Measurements from ENCODE around the gene PRKAG1. TPM values are rescaled to one million over a fixed set of nuclear protein-coding genes. Genes with fewer than 3 reads are reported as not detected.

PRKAG1 gene
- total RNA-seq, 1 experiment from 2014 or later, result 41.6 TPM

GRCh38 chr12:48991247-48992050 lies 27.1 kb downstream of the PRKAG1 start:
- no peaks in the 10 kb centered on the region for H3K36me3 Mint-ChIP-seq
- no peaks in the 10 kb centered on the region for H3K9me3 Mint-ChIP-seq
- peaks cover 15% of the 10 kb centered on the region for H3K4me1 Mint-ChIP-seq
- ChIA-PET POLR2A (no interaction called here), CTCF (interaction anchor here (0.6 to 11.9 kb wide), 7 partner anchors 11 to 342 kb away, joined by 3 to 237 read pairs (median 4); partner anchors contain the start of gene WNT1)
- peaks cover 76% of the 10 kb centered on the region for H3K27me3 Mint-ChIP-seq (ENCODE audit: low read depth)
- ATAC-seq, result no peak
- DNase-seq (ENCODE audit: low spot score), result no peak
- H3K27ac Mint-ChIP-seq, result no peak overlapping the region
- H3K4me3 Mint-ChIP-seq, result no peak overlapping the region
- no peak for TF ChIP-seq MXD4 (CRISPR knock-in tag; IDR thresholded peaks at IDR 0.05; ENCODE audit: borderline replicate concordance)
- TF ChIP-seq PRRX2 (CRISPR knock-in tag; IDR thresholded peaks at IDR 0.05), result no peak
- TF ChIP-seq GRHL2 (CRISPR knock-in tag; IDR thresholded peaks at IDR 0.05; ENCODE audit: insufficient replicate concordance, severe bottlenecking), result no peak
- TF ChIP-seq, protein P1, sequence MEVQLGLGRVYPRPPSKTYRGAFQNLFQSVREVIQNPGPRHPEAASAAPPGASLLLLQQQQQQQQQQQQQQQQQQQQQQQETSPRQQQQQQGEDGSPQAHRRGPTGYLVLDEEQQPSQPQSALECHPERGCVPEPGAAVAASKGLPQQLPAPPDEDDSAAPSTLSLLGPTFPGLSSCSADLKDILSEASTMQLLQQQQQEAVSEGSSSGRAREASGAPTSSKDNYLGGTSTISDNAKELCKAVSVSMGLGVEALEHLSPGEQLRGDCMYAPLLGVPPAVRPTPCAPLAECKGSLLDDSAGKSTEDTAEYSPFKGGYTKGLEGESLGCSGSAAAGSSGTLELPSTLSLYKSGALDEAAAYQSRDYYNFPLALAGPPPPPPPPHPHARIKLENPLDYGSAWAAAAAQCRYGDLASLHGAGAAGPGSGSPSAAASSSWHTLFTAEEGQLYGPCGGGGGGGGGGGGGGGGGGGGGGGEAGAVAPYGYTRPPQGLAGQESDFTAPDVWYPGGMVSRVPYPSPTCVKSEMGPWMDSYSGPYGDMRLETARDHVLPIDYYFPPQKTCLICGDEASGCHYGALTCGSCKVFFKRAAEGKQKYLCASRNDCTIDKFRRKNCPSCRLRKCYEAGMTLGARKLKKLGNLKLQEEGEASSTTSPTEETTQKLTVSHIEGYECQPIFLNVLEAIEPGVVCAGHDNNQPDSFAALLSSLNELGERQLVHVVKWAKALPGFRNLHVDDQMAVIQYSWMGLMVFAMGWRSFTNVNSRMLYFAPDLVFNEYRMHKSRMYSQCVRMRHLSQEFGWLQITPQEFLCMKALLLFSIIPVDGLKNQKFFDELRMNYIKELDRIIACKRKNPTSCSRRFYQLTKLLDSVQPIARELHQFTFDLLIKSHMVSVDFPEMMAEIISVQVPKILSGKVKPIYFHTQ (CRISPR knock-in tag; IDR thresholded peaks at IDR 0.05), result no peak
- TF ChIP-seq NR3C1 (CRISPR knock-in tag; conservative IDR thresholded peaks at IDR 0.05; ENCODE audit: low read depth), result no peak
- TF ChIP-seq ZNF416 (CRISPR knock-in tag; IDR thresholded peaks at IDR 0.05), result no peak
- no peak for TF ChIP-seq E2F4 (CRISPR knock-in tag; IDR thresholded peaks at IDR 0.05; ENCODE audit: borderline replicate concordance, low read depth)
- TF ChIP-seq ZNF121 (CRISPR knock-in tag; IDR thresholded peaks at IDR 0.05), result no peak
- TF ChIP-seq MYBL2 (CRISPR knock-in tag; IDR thresholded peaks at IDR 0.05), result no peak
- TF ChIP-seq ZNF232 (CRISPR knock-in tag; IDR thresholded peaks at IDR 0.05), result no peak
- TF ChIP-seq, protein P2, sequence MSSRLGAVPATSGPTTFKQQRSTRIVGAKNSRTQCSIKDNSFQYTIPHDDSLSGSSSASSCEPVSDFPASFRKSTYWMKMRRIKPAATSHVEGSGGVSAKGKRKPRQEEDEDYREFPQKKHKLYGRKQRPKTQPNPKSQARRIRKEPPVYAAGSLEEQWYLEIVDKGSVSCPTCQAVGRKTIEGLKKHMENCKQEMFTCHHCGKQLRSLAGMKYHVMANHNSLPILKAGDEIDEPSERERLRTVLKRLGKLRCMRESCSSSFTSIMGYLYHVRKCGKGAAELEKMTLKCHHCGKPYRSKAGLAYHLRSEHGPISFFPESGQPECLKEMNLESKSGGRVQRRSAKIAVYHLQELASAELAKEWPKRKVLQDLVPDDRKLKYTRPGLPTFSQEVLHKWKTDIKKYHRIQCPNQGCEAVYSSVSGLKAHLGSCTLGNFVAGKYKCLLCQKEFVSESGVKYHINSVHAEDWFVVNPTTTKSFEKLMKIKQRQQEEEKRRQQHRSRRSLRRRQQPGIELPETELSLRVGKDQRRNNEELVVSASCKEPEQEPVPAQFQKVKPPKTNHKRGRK (CRISPR knock-in tag; IDR thresholded peaks at IDR 0.05; ENCODE audit: borderline replicate concordance), result no peak
- no peak for TF ChIP-seq IRF2 (CRISPR knock-in tag; IDR thresholded peaks at IDR 0.05; ENCODE audit: borderline replicate concordance, low read depth)
- no peak for TF ChIP-seq CBFB (CRISPR knock-in tag; IDR thresholded peaks at IDR 0.05; ENCODE audit: low read depth)
- no peak for TF ChIP-seq CDX4 (CRISPR knock-in tag; IDR thresholded peaks at IDR 0.05; ENCODE audit: borderline replicate concordance)
- TF ChIP-seq ZBTB43 (CRISPR knock-in tag; IDR thresholded peaks at IDR 0.05), result no peak
- no peak for TF ChIP-seq ELF4 (CRISPR knock-in tag; IDR thresholded peaks at IDR 0.05; ENCODE audit: low read depth)
- no peak for TF ChIP-seq EMX1 (CRISPR knock-in tag; IDR thresholded peaks at IDR 0.05)
- TF ChIP-seq, protein P3, sequence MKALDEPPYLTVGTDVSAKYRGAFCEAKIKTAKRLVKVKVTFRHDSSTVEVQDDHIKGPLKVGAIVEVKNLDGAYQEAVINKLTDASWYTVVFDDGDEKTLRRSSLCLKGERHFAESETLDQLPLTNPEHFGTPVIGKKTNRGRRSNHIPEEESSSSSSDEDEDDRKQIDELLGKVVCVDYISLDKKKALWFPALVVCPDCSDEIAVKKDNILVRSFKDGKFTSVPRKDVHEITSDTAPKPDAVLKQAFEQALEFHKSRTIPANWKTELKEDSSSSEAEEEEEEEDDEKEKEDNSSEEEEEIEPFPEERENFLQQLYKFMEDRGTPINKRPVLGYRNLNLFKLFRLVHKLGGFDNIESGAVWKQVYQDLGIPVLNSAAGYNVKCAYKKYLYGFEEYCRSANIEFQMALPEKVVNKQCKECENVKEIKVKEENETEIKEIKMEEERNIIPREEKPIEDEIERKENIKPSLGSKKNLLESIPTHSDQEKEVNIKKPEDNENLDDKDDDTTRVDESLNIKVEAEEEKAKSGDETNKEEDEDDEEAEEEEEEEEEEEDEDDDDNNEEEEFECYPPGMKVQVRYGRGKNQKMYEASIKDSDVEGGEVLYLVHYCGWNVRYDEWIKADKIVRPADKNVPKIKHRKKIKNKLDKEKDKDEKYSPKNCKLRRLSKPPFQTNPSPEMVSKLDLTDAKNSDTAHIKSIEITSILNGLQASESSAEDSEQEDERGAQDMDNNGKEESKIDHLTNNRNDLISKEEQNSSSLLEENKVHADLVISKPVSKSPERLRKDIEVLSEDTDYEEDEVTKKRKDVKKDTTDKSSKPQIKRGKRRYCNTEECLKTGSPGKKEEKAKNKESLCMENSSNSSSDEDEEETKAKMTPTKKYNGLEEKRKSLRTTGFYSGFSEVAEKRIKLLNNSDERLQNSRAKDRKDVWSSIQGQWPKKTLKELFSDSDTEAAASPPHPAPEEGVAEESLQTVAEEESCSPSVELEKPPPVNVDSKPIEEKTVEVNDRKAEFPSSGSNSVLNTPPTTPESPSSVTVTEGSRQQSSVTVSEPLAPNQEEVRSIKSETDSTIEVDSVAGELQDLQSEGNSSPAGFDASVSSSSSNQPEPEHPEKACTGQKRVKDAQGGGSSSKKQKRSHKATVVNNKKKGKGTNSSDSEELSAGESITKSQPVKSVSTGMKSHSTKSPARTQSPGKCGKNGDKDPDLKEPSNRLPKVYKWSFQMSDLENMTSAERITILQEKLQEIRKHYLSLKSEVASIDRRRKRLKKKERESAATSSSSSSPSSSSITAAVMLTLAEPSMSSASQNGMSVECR (CRISPR knock-in tag; IDR thresholded peaks at IDR 0.05; ENCODE audit: borderline replicate concordance), result no peak
- TF ChIP-seq SMAD3 (CRISPR knock-in tag; IDR thresholded peaks at IDR 0.05; ENCODE audit: borderline replicate concordance), result no peak
- no peak for TF ChIP-seq ATF2 (CRISPR knock-in tag; IDR thresholded peaks at IDR 0.05; ENCODE audit: borderline replicate concordance, low read depth)
